ENCODE data around the gene GPR31. TPM values are rescaled to one million over a fixed set of nuclear protein-coding genes. Genes with fewer than 3 reads are reported as not detected.

The GPR31 gene
- total and polyA plus RNA-seq, 2 donors (not counting 3 experiments of a cell fraction or from before 2014, with no cell fraction given) = not detected

DNA sequence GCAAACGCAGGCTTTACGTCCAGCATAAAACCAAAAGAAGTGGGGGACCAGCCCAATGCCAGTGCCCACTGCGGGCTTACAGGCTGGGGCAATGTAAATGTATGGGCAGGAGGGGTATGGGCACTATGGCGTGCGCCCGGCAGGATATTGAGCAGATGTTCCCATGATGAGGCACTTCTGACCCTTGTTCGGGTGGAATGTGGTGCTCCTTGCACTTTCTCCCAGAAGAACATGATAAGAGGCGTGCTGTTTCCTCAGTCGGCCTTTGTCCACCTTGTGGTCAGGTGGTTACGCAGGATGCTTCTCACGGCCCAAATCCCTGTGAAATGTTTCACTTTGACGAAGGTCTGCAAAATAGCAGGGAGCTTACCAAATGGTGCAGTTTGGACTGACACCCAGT, 4.8 kb upstream of the GPR31 start:
- no peak for TF ChIP-seq POLR2A (IDR thresholded peaks at IDR 0.05; ENCODE audit: low read depth, low read length)
- Histone ChIP-seq H3K9me3 (replicated peaks; ENCODE audit: control insufficient read depth, insufficient read depth, low read length) (no peaks in the 10 kb centered on the region), H3K4me2 (ENCODE audit: insufficient read depth, low read length) (no peak overlapping the region), H3K36me3 (ENCODE audit: control insufficient read depth in 2 of 2, extremely low read depth in 1 of 2, insufficient read depth in 2 of 2, low read length in 2 of 2) (no peaks in the 10 kb centered on the region), H3K79me2 (ENCODE audit: control insufficient read depth, insufficient read depth, low read length) (no peaks in the 10 kb centered on the region), H2AFZ (ENCODE audit: low read depth, low read length) (no peak overlapping the region), H3K4me3 (replicated peaks in 1 of 3; ENCODE audit: insufficient read depth in 1 of 3, low read depth in 1 of 3, low read length in 3 of 3) (no peak overlapping the region), H3K9ac (replicated peaks; ENCODE audit: extremely low read depth, insufficient read depth, low read length) (no peak overlapping the region), H3K4me1 (ENCODE audit: control insufficient read depth, extremely low read depth, insufficient read depth, low read length) (no peaks in the 10 kb centered on the region), H3K27ac (ENCODE audit: insufficient read depth, low read depth, low read length) (no peak overlapping the region), H3K9me1 (replicated peaks; ENCODE audit: control insufficient read depth, extremely low read depth, insufficient read depth, low read length) (no peaks in the 10 kb centered on the region), H4K20me1 (replicated peaks; ENCODE audit: control insufficient read depth, extremely low read depth, insufficient read depth, low read length) (no peaks in the 10 kb centered on the region), H3K27me3 (ENCODE audit: control insufficient read depth in 2 of 2, insufficient read depth in 2 of 2, low read length in 2 of 2) (peaks cover 0 to 1% of the 10 kb centered on the region in 2 experiments)
- DNase-seq (ENCODE audit: low read depth, low spot score) = no peak
- ChIA-PET POLR2A (no interaction called here), CTCF (interaction anchor here (0.7 kb wide), 1 partner anchor 206 kb away, joined by 3 read pairs; the partner anchor contains the start of gene RNASET2)
- dilution Hi-C loops (cut with MboI; ENCODE audit: extremely low pct_ligation_motif_present, low sequenced_read_pairs) (no loop called here), intact Hi-C loops (cut with micrococcal nuclease) (loop anchor here (5.0 kb wide), 1 partner anchor 405 kb away; no protein-coding TSS in a partner anchor)
- FAIRE-seq = no peak
- no TSS peak for BruUV-seq (replicated peaks)

DNA sequence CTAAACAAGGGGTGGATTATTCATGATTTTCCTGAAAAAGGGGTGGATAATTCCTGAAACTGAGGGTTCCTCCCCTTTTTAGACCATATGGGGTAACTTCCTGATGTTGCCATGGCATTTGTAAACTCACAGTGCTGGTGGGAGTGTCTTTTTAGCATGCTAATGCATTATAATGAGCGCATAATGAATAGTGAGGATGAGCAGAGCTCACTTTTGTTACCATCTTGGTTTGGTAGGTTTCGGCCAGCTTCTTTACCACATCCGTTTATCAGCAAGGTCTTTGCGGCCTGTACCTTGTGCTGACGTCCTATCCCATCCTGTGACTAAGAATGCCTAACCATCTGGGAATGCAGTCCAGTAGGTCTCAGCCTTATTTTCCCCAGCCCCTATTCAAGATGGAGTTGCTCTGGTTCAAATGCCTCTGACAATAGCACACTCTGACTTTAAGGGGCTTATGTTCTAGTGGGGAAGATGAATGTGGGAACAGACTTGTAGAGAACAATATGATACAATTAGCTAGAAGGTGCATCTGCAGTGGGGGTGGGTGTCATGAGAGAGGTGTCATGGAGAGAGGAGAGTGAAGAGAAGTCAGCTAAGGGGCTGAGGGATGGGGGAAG, 4.2 kb upstream of the GPR31 start:
- BruUV-seq (replicated peaks) = no TSS peak
- no peaks in the 10 kb centered on the region for H3K9me1 ChIP-seq (replicated peaks; ENCODE audit: control insufficient read depth, extremely low read depth, insufficient read depth, low read length)
- no peaks in the 10 kb centered on the region for H3K79me2 ChIP-seq (ENCODE audit: control insufficient read depth, insufficient read depth, low read length)
- intact Hi-C loops (cut with micrococcal nuclease) = loop anchor here (5.0 kb wide), 1 partner anchor 405 kb away; no protein-coding TSS in a partner anchor
- H3K9ac ChIP-seq (replicated peaks; ENCODE audit: extremely low read depth, insufficient read depth, low read length) = no peak overlapping the region
- no peaks in the 10 kb centered on the region for H3K4me1 ChIP-seq (ENCODE audit: control insufficient read depth, extremely low read depth, insufficient read depth, low read length)
- no peak overlapping the region for H2AFZ ChIP-seq (ENCODE audit: low read depth, low read length)
- ChIA-PET POLR2A (no interaction called here), CTCF (no interaction called here)
- dilution Hi-C loops (cut with MboI; ENCODE audit: extremely low pct_ligation_motif_present, low sequenced_read_pairs) = no loop called here
- H3K27me3 ChIP-seq (ENCODE audit: control insufficient read depth in 2 of 2, insufficient read depth in 2 of 2, low read length in 2 of 2) = peaks cover 0 to 1% of the 10 kb centered on the region in 2 experiments
- H3K4me2 ChIP-seq (ENCODE audit: insufficient read depth, low read length) = no peak overlapping the region
- DNase-seq (ENCODE audit: low read depth, low spot score) (no peak), FAIRE-seq (no peak)
- H3K36me3 ChIP-seq (ENCODE audit: control insufficient read depth in 2 of 2, extremely low read depth in 1 of 2, insufficient read depth in 2 of 2, low read length in 2 of 2) = no peaks in the 10 kb centered on the region
- H3K4me3 ChIP-seq (replicated peaks in 1 of 3; ENCODE audit: insufficient read depth in 1 of 3, low read depth in 1 of 3, low read length in 3 of 3) = no peak overlapping the region
- H3K9me3 ChIP-seq (replicated peaks; ENCODE audit: control insufficient read depth, insufficient read depth, low read length) = no peaks in the 10 kb centered on the region
- H3K27ac ChIP-seq (ENCODE audit: insufficient read depth, low read depth, low read length) = no peak overlapping the region
- H4K20me1 ChIP-seq (replicated peaks; ENCODE audit: control insufficient read depth, extremely low read depth, insufficient read depth, low read length) = no peaks in the 10 kb centered on the region
- no peak for TF ChIP-seq CTCF (IDR thresholded peaks at IDR 0.05; ENCODE audit: extremely low read depth in 1 of 2, insufficient read depth in 1 of 2, low read depth in 1 of 2, low read length in 2 of 2)
- TF ChIP-seq POLR2A (IDR thresholded peaks at IDR 0.05; ENCODE audit: low read depth, low read length) = no peak
- TF ChIP-seq FOS (IDR thresholded peaks at IDR 0.05; ENCODE audit: borderline replicate concordance, insufficient read depth, low read length) = no peak
- TF ChIP-seq POLR2AphosphoS5 (IDR thresholded peaks at IDR 0.05; ENCODE audit: insufficient read depth, low read depth, low read length) = no peak
- TF ChIP-seq MYC (IDR thresholded peaks at IDR 0.05; ENCODE audit: low read depth, low read length) = no peak
- no peak for TF ChIP-seq EZH2 (IDR thresholded peaks at IDR 0.05; ENCODE audit: borderline replicate concordance, low read depth, low read length, severe bottlenecking)
- no peak for TF ChIP-seq GATA2 (IDR thresholded peaks at IDR 0.05; ENCODE audit: insufficient read depth, insufficient read length, low read depth, low read length)
- no peak for TF ChIP-seq JUN (IDR thresholded peaks at IDR 0.05; ENCODE audit: borderline replicate concordance, insufficient read depth, insufficient read length, low read depth)
- TF ChIP-seq MAX (IDR thresholded peaks at IDR 0.05; ENCODE audit: insufficient read depth, insufficient read length) = no peak
